Naive thymus-derived CD4-positive, alpha-beta T cell (primary cell): ENCODE results near the gene NELFCD. TPM values are rescaled to one million over a fixed set of nuclear protein-coding genes. Genes with fewer than 3 reads are reported as not detected.

Source experiments
- ATAC-seq: fragments of 150-1000 bp; cut with Tn5 transposase; 2 replicates; pipeline ENCODE4 v1.10.0; 2021; ENCODE audit warnings: mild to moderate bottlenecking, moderate library complexity
- CTCF ChIA-PET: fragments of 350-600 bp; sonication (Branson Sonifier 250); formaldehyde crosslinking; loops from one replicate; lab custom pipeline; 2021; ENCODE audit warnings: antibody characterized with exemption; lab: Charles Lee
- POLR2A ChIA-PET: fragments of 350-600 bp; sonication (Branson Sonifier 250); formaldehyde crosslinking; loops from one replicate; lab custom pipeline; 2021; ENCODE audit warnings: antibody characterized with exemption, inconsistent platforms; lab: Charles Lee
- DNase-seq, 9 donors: peaks; one replicate each; pipeline versions ENCODE4 v3.0.0 to v3.0.0-alpha.2; 2020 to 2022; ENCODE audit warnings: mixed read lengths in 1 of 9
- H3K27ac ChIP-seq: one replicate; pipeline ENCODE4 v1.7.0; 2013; ENCODE audit warnings: mild to moderate bottlenecking, low read depth, low read length, moderate library complexity
- H3K27me3 ChIP-seq, 2 donors: one replicate each; pipeline ENCODE4 v1.7.0; 2013; ENCODE audit warnings: low read length in 2 of 2, mild to moderate bottlenecking in 2 of 2, moderate library complexity in 2 of 2; ENCODE audit not compliant: control insufficient read depth in 2 of 2, insufficient read depth in 2 of 2
- H3K36me3 ChIP-seq, 3 experiments: 1 replicate in 2 of 3; 2 replicates in 1 of 3; pipeline ENCODE4 v1.7.0; 2013; ENCODE audit warnings: low read length in 3 of 3, mild to moderate bottlenecking in 3 of 3, moderate library complexity in 1 of 3; ENCODE audit not compliant: insufficient read depth in 3 of 3, control insufficient read depth in 2 of 3
- H3K4me1 ChIP-seq, 2 donors: one replicate each; pipeline ENCODE4 v1.7.0; 2013; ENCODE audit warnings: low read length in 2 of 2, mild to moderate bottlenecking in 2 of 2, moderate library complexity in 1 of 2; ENCODE audit not compliant: control insufficient read depth in 2 of 2, insufficient read depth in 2 of 2
- H3K4me3 ChIP-seq: 2 replicates; pipeline ENCODE4 v1.7.0; 2013; ENCODE audit warnings: mild to moderate bottlenecking, low read length
- H3K9me3 ChIP-seq, 3 experiments: 1 replicate in 2 of 3; 2 replicates in 1 of 3; pipeline ENCODE4 v1.7.0; 2013; ENCODE audit warnings: low read length in 3 of 3; ENCODE audit not compliant: control insufficient read depth in 2 of 3
- H3K27ac Mint-ChIP-seq, 9 donors: one replicate each; pipeline ENCODE4 v1.8.0; 2020 to 2022; ENCODE audit warnings: mixed read lengths in 9 of 9, mild to moderate bottlenecking in 8 of 9, moderate library complexity in 5 of 9, inconsistent platforms in 2 of 9
- H3K27me3 Mint-ChIP-seq, 5 donors: one replicate each; pipeline ENCODE4 v1.8.0; 2021 to 2022; ENCODE audit warnings: mixed read lengths in 5 of 5, mild to moderate bottlenecking in 1 of 5
- H3K36me3 Mint-ChIP-seq, 5 donors: one replicate each; pipeline ENCODE4 v1.8.0; 2020 to 2022; ENCODE audit warnings: mixed read lengths in 5 of 5, mild to moderate bottlenecking in 3 of 5, inconsistent platforms in 1 of 5
- H3K4me1 Mint-ChIP-seq, 7 donors: one replicate each; pipeline ENCODE4 v1.8.0; 2020 to 2022; ENCODE audit warnings: mixed read lengths in 7 of 7, mild to moderate bottlenecking in 3 of 7, inconsistent platforms in 1 of 7
- H3K4me3 Mint-ChIP-seq, 10 donors: one replicate each; pipeline ENCODE4 v1.8.0; 2020 to 2022; ENCODE audit warnings: mild to moderate bottlenecking in 10 of 10, mixed read lengths in 10 of 10, moderate library complexity in 6 of 10, inconsistent platforms in 2 of 10
- H3K9me3 Mint-ChIP-seq, 11 donors: one replicate each; pipeline ENCODE4 v1.8.0; 2020 to 2022; ENCODE audit warnings: mixed read lengths in 11 of 11, mild to moderate bottlenecking in 4 of 11, inconsistent platforms in 1 of 11, moderate library complexity in 1 of 11
- intact Hi-C, 2 donors: fragments of 100-400 bp; cut with micrococcal nuclease; formaldehyde crosslinking; loops; one replicate each; pipeline ENCODE4 v1.15.1; 2023
- polyA plus RNA-seq, 2 donors: library from polyadenylated mRNA; unstranded; fragments of 300-500 nt; fragmentation: Illumina TruSeq; gene quantifications; one replicate each; pipeline ENCODE4 v1.2.3, GENCODE V29; 2021
- total RNA-seq, 6 experiments: library from RNA in 5 of 6; stranded (reverse) in 5 of 6; gene quantifications; 1 replicate in 5 of 6; 2 replicates in 1 of 6; pipeline ENCODE4 v1.2.3 and lab custom pipeline; 2021 to 2026

The NELFCD gene
- total and polyA plus RNA-seq, 7 experiments from 2014 or later: 65.0 to 96.1 (median 89.0) TPM

GRCh38 chr20:59018817-59019216 is 37.8 kb downstream of the NELFCD start:
- H3K9me3 ChIP-seq: no peaks in the 10 kb centered on the region
- Mint-ChIP-seq H3K4me1 (peaks cover 23 to 35% (median 31%) of the 10 kb centered on the region in 7 donors), H3K27me3 (no peaks in the 10 kb centered on the region), H3K9me3 (no peaks in the 10 kb centered on the region), H3K4me3 (no peak overlapping the region), H3K27ac (no peak overlapping the region), H3K36me3 (peaks cover 2 to 14% (median 9%) of the 10 kb centered on the region in 5 donors)
- POLR2A ChIA-PET: interaction anchor here (1.2 kb wide), 1 partner anchor 13 kb away, joined by 4 read pairs; the partner anchor contains the start of gene ATP5F1E
- H3K4me3 ChIP-seq: no peak overlapping the region
- no peak for ATAC-seq
- CTCF ChIA-PET: no interaction called here
- intact Hi-C loops: no loop called here
- H3K36me3 ChIP-seq: peaks cover 0 to 14% (median 0%) of the 10 kb centered on the region in 3 experiments
- H3K27me3 ChIP-seq: no peaks in the 10 kb centered on the region
- H3K27ac ChIP-seq: no peak overlapping the region
- no peak for DNase-seq
- H3K4me1 ChIP-seq: peaks cover 5 to 21% of the 10 kb centered on the region in 2 donors

GRCh38 chr20:59019217-59019616 is 38.2 kb downstream of the NELFCD start, which contains the start of gene TUBB1:
TUBB1 (plus strand) TSS chr20:59019429; CDS start chr20:59019523, 94 bp downstream.
- peaks cover 4 to 17% of the 10 kb centered on the region in 2 donors for H3K4me1 ChIP-seq
- no peak within 1 kb of the TSS for H3K4me3 ChIP-seq
- Mint-ChIP-seq H3K36me3 (peaks cover 2 to 18% (median 9%) of the 10 kb centered on the region in 5 donors), H3K27me3 (no peaks in the 10 kb centered on the region), H3K4me1 (peaks cover 19 to 32% (median 28%) of the 10 kb centered on the region in 7 donors), H3K27ac (peak within 1 kb of the TSS in 1 of 9 donors; percentile 32), H3K9me3 (no peaks in the 10 kb centered on the region), H3K4me3 (no peak within 1 kb of the TSS)
- POLR2A ChIA-PET: interaction anchor here (1.2 kb wide), 1 partner anchor 13 kb away, joined by 4 read pairs; the partner anchor contains the start of gene ATP5F1E
- H3K9me3 ChIP-seq: no peaks in the 10 kb centered on the region
- H3K36me3 ChIP-seq: peaks cover 0 to 18% (median under 1%) of the 10 kb centered on the region in 3 experiments
- CTCF ChIA-PET: no interaction called here
- H3K27me3 ChIP-seq: no peaks in the 10 kb centered on the region
- ATAC-seq: no peak
- intact Hi-C loops: no loop called here
- H3K27ac ChIP-seq: no peak within 1 kb of the TSS
- no peak for DNase-seq

- CTCF ChIA-PET: interaction anchor here (0.5 kb wide), 1 partner anchor 10 kb away, joined by 3 read pairs; no protein-coding TSS in a partner anchor
- H3K36me3 Mint-ChIP-seq: peaks cover 7 to 26% (median 16%) of the 10 kb centered on the region in 5 donors
- no peaks in the 10 kb centered on the region for H3K27me3 ChIP-seq
- H3K27ac ChIP-seq: no peak overlapping the region
- no peak overlapping the region for H3K4me3 Mint-ChIP-seq
- H3K36me3 ChIP-seq: peaks cover 6 to 36% (median 8%) of the 10 kb centered on the region in 3 experiments
- no peaks in the 10 kb centered on the region for H3K9me3 ChIP-seq
- H3K9me3 Mint-ChIP-seq: no peaks in the 10 kb centered on the region
- no peak for ATAC-seq
- H3K4me1 ChIP-seq: peaks cover 0 to 12% of the 10 kb centered on the region in 2 donors
- no peak overlapping the region for H3K4me3 ChIP-seq
- DNase-seq: no peak
- peak overlapping the region in 1 of 9 donors; percentile 67 for H3K27ac Mint-ChIP-seq
- POLR2A ChIA-PET: interaction anchor here (3.4 kb wide), 1 partner anchor 11 kb away, joined by 18 read pairs; the partner anchor contains the start of gene ATP5F1E
- H3K4me1 Mint-ChIP-seq: peaks cover 24 to 36% (median 32%) of the 10 kb centered on the region in 7 donors
- intact Hi-C loops: no loop called here
- no peaks in the 10 kb centered on the region for H3K27me3 Mint-ChIP-seq
Observed at GRCh38 chr20:59020938-59021551, 40.0 kb downstream of the NELFCD start.

- no peaks in the 10 kb centered on the region for H3K9me3 Mint-ChIP-seq
- Histone ChIP-seq H3K27ac (no peak overlapping the region), H3K4me3 (no peak overlapping the region), H3K4me1 (peaks cover 5 to 12% of the 10 kb centered on the region in 2 donors), H3K36me3 (peaks cover 8 to 49% (median 22%) of the 10 kb centered on the region in 3 experiments), H3K27me3 (no peaks in the 10 kb centered on the region), H3K9me3 (no peaks in the 10 kb centered on the region)
- peaks cover 13 to 38% (median 20%) of the 10 kb centered on the region in 5 donors for H3K36me3 Mint-ChIP-seq
- peaks cover 26 to 41% (median 33%) of the 10 kb centered on the region in 7 donors for H3K4me1 Mint-ChIP-seq
- ChIA-PET CTCF (interaction anchor here (0.6 kb wide), 1 partner anchor 32 kb away, joined by 3 read pairs; no protein-coding TSS in a partner anchor), POLR2A (interaction anchor here (0.6 to 3.4 kb wide), 3 partner anchors 9 to 15 kb away, joined by 3 to 18 read pairs (median 4); partner anchors contain the start of gene ATP5F1E)
- no peaks in the 10 kb centered on the region for H3K27me3 Mint-ChIP-seq
- intact Hi-C loops: no loop called here
- no peak for ATAC-seq
- DNase-seq: no peak
- peak overlapping the region in 1 of 9 donors; percentile 35 for H3K27ac Mint-ChIP-seq
- no peak overlapping the region for H3K4me3 Mint-ChIP-seq
Observed at GRCh38 chr20:59022754-59023153, 41.7 kb downstream of the NELFCD start.

GRCh38 chr20:59023616-59024015 is 42.6 kb downstream of the NELFCD start:
- intact Hi-C loops: no loop called here
- CTCF ChIA-PET: no interaction called here

GRCh38 chr20:59024111-59024530 is 43.1 kb downstream of the NELFCD start:
- Histone ChIP-seq H3K27ac (no peak overlapping the region), H3K4me3 (no peak overlapping the region), H3K9me3 (no peaks in the 10 kb centered on the region), H3K4me1 (peaks cover 16 to 24% of the 10 kb centered on the region in 2 donors), H3K36me3 (peaks cover 13 to 60% (median 23%) of the 10 kb centered on the region in 3 experiments), H3K27me3 (no peaks in the 10 kb centered on the region)
- Mint-ChIP-seq H3K36me3 (peaks cover 13 to 48% (median 27%) of the 10 kb centered on the region in 5 donors), H3K4me3 (no peak overlapping the region), H3K4me1 (peaks cover 36 to 55% (median 45%) of the 10 kb centered on the region in 7 donors), H3K27me3 (no peaks in the 10 kb centered on the region), H3K9me3 (no peaks in the 10 kb centered on the region), H3K27ac (peak overlapping the region in 1 of 9 donors; percentile 51)
- DNase-seq: no peak
- ATAC-seq: no peak
- CTCF ChIA-PET: interaction anchor here (1.2 kb wide), 1 partner anchor 153 kb away, joined by 3 read pairs; no protein-coding TSS in a partner anchor
- intact Hi-C loops: no loop called here
- POLR2A ChIA-PET: interaction anchor here (3.4 kb wide), 1 partner anchor 8 kb away, joined by 18 read pairs; the partner anchor contains the start of gene ATP5F1E

More at GRCh38 chr20:59023616-59024015, 42.6 kb downstream of the NELFCD start:
- Mint-ChIP-seq H3K9me3 (no peaks in the 10 kb centered on the region), H3K27me3 (no peaks in the 10 kb centered on the region), H3K36me3 (peaks cover 13 to 43% (median 22%) of the 10 kb centered on the region in 5 donors), H3K4me3 (no peak overlapping the region), H3K27ac (no peak overlapping the region), H3K4me1 (peaks cover 33 to 50% (median 40%) of the 10 kb centered on the region in 7 donors)
- Histone ChIP-seq H3K9me3 (no peaks in the 10 kb centered on the region), H3K36me3 (peaks cover 13 to 56% (median 23%) of the 10 kb centered on the region in 3 experiments), H3K4me3 (no peak overlapping the region), H3K27ac (no peak overlapping the region), H3K4me1 (peaks cover 11 to 19% of the 10 kb centered on the region in 2 donors), H3K27me3 (no peaks in the 10 kb centered on the region)
- DNase-seq: no peak
- no peak for ATAC-seq
- POLR2A ChIA-PET: interaction anchor here (3.4 kb wide), 1 partner anchor 9 kb away, joined by 18 read pairs; the partner anchor contains the start of gene ATP5F1E
